A673 (cell line): ENCODE results near the gene ESRRB.

Experiments
- CTCF ChIP-seq: fragments of 300-800, 200-600 bp; sonication (generic); conservative IDR thresholded peaks from 2 replicates; pipeline ENCODE4 v1.5.1; 2017; ENCODE audit warnings: low read depth, mild to moderate bottlenecking, antibody characterized with exemption, low read length, moderate library complexity, mixed read lengths
- EZH2 ChIP-seq: fragments of 200-600 bp; sonication (generic); IDR thresholded peaks from 2 replicates; pipeline ENCODE4 v1.6.1; 2017; ENCODE audit warnings: borderline replicate concordance, low read depth, mild to moderate bottlenecking, mixed read lengths, antibody characterized with exemption, low read length; ENCODE audit not compliant: poor library complexity, severe bottlenecking

GRCh38 chr14:76386944-76387782 is 11.2 kb downstream of the ESRRB start:
- TF ChIP-seq EZH2 (no peak), CTCF (peak; percentile 97)
